ENCODE measurements around the gene NPC1.
"Not testable (repeated sequence)": the region's sequence is repeated elsewhere in the genome, so short reads cannot be mapped to it uniquely, and the experiment has no call there.

The NPC1 gene

DNA sequence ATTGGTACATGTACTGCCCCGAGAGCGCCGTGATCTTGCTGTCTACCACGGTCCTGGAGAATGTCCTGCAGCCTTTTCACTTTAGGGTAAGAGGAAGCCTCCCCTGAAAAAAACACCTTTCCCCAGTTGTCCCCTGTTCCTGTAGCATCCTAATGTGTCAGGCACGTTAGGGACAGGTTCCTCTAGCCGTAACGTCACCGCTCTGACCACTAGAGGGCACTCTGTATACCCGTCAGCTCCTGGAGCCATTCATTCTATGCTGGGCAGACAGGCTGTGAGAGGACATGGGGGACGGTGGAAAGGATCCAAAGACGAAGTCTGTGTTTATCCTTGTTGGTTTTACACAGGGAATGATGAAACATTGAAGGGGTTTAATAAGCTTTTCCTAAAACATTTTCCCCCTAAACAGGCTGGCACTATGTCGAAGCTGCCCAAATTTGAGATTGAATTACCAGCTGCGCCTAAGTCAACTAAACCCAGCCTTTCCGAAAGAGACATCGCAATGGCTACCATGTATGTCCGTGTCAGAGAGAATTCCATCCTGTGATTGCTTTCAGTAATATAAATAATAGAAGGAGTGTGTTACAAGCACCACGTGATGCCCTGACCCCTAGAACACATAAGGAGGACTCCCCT, 70.3 kb downstream of the NPC1 start:
- DNase-seq: peak; percentile 77

DNA sequence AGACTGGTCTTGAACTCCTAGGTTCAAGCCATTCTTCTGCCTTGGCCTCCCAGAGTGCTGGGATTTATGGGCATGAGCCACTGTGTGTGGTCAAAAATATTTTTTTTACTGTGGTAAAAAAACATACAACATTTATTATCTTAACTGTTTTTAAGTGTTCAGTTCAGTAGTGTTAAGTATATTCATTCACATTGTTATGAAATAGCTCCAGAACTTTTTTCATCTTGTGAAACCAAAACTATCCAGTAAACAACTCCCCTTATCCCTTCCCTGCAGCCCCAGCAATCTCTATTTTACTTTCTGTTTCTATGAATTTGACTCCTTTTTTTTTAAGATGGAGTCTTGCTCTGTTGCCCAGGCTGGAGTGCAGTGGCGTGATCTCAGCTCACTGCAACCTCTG, 73.7 kb downstream of the NPC1 start:
- no peak for DNase-seq

DNA sequence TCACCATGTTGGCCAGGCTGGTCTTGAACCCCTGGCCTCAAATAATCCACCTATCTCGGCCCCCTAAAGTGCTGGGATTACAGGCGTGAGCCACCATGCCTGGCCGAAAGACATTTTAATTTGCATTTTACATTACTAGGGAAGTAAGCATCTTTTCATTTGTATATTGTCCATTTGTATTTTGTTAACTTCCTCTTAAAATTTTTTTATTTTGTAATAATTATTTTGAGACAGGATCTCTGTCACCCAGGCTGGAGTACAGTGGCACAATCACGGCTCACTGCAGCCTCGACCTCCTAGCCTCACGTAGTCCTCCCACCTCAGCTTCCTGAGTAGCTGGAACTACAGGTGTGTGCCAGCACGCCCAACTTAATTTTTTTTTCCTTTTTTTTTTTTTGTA, 74.1 kb downstream of the NPC1 start:
- DNase-seq: not testable (repeated sequence)

DNA sequence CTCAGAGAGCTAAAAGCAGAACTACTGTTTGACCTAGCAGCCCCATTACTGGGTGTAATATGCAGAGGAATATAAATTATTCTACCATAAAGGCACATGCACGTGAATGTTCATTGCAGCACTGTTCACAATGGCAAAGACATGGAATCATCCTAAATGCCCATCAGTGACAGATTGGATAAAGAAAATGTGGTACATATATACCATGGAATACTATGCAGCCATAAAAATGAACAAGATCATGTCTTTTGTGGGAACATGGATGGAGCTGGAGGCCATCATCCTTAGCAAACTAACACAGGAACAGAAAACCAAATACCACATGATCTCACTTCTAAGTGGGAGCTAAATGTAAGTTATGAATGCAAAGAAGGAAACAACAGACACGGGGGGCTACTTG, 75.4 kb downstream of the NPC1 start:
- not testable (repeated sequence) for DNase-seq

DNA sequence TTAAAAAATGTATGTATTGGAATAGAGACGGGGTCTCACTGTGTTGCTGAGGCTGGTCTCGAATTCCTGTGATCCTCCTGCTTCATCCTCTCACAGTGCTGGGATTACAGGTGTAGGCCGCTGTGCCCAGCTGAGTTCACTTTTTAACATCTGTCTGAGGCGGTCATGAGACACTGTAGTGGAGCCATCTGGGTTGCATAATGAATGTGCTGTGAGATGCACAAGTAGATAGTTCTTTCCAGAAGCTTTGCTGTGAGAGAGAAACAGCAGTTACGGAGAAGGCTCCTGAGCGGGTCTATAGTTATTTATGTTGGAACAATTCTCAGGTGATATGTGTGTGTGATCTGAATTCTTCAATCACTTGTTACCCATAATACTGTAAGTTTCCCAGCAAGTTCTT, 79.9 kb downstream of the NPC1 start:
- DNase-seq: no peak

DNA sequence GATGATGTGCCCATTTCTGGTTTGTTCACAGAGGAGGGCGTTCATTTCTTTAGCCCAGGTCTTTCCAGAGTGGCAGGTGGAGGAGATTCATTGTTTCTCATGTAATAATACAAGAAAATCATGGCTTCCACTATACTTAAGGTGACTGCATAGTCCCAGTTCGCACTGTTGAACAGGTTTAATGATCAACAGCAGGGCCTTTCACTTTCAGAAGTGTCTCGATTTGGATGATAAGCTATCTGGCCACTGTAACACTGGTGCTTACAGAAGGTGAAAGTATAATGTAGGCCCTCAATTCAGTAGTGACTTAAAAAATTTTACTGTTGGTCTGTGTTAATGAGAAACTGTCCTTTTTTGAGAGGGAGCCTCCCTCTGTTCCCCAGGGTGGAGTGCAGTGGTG, 81.6 kb downstream of the NPC1 start:
- DNase-seq: no peak

DNA sequence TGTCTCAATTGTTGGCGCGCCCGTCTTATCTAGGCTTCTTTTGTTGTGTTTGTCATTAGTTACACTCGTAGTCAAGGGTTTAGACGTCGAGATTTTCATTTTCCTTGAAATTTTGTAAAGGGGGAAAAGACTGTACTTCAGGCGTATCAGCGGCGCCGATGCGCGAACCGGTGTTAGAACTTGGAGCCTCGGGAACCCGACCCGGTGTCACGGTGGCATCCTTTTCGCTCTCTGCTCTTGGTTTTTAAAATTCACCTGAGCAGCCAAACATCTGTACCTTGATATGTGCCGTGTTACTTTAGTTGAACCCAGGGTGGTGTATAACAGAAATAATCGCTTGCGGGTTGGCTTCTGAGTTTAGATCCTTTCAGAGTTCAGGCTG, 82.4 kb downstream of the NPC1 start:
- no peak for DNase-seq

DNA sequence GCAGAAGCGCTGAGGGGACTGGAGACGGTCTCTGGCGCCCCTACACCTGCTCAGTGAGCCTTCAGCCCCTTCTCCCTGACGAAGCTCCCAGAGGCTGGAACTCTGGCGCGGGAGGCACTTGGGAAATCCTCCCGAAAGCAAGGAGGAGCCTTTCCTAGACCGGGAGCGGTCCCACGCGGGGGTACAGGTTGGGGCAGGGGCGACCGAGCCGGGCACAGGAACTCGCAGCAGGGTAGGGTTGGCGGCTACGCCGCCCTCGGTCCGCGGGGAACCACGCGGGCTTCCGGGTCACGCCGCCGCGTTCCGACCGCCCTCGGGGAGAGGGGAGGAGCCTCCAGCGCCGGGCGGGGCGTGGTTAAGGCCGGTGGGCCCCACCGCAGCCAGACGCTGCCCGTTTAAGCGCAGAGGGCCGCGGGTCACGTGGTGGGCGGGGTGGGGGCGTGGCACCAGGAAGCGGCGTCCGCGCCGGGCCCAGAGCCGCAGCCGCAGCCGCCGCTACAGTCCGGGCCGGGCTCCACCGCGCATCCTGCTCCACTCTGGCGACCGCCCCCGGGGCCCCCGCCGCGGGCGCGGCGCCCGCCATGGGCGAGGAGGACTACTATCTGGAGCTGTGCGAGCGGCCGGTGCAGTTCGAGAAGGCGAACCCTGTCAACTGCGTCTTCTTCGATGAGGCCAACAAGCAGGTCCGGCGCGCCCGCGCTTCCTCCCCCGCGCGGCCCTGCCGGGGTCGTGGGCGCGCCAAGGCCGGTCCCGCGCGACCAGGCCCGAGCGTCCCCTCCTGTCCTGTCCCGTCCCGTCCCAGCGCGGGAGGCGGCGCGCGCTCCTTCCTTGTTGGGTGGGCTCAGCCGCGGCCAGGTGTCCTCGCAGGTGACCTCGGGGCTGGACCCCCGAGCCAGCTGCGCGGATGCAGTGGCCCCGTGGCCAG, 83.0 kb downstream of the NPC1 start, which contains the start of gene RMC1:
Gene RMC1, plus strand, starts transcription at position 474 of the 925 bp plus-strand sequence. Its CDS starts 108 bp downstream, at position 582.
- peak; percentile 92 for DNase-seq

DNA sequence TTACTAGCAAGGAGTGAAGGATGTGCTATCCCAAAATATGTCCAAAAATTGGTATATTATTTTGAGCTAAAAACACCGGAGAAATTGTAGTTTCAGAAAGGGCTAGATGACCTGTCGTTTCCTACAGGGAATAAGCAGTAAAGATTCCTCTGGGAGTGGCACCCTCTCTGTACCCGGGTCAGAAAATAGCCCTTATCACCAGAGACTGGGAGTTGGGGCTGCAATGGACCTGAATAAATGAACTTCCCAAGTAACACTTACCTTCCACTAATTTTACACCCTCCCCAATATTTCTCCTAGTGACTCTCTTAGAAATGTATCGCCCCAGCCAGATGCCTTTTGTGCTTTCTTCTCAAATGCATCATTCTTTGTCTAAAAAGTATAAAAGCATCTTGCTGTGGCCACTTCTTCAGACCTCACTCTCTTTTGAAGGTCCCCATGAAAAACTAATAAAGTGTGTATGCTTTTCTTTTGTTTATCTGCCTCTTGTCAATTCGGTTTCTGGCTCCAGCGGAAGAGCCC, 83.7 kb downstream of the NPC1 start:
- DNase-seq: no peak

DNA sequence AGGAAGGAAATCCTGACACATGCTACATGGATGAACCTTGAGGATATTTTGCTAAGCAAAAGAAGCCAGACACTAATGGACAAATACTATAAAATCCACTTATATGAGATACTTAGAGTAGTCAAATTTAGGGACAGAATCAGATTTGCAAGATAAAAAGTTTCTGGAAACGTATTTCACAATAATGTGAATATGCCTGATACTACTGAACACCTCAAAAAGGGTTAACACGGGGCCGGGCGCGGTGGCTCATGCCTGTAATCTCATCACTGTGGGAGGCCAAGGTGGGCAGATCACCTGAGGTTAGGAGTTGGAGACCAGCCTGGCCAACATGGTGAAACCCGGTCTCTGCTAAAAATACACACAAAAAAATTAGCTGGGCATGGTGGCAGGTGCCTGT, 84.7 kb downstream of the NPC1 start:
- DNase-seq: no peak

DNA sequence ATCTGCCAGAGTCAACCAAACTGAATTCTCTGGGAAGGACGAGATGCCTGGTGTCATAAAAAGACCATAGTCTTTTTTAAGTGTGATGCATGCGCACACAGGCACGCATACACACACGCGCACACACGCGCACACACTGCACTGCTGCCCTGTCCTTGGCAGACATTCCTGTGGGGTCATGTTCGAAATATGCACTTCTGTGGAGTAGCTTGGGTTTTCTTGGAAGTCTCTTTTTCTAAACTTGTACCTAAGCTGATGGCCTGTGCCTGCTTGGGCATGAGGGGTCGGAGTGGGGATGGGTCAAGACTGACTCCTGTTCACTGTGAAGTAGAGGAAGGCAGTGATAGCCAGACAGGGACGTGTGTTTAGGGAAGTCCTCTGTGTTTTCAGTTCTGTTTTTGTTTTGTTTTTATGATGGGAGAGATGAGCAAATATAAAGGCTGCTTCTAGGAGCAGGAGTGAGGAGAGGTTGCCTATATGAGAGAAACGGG, 87.0 kb downstream of the NPC1 start:
- peak; percentile 45 for DNase-seq

DNA sequence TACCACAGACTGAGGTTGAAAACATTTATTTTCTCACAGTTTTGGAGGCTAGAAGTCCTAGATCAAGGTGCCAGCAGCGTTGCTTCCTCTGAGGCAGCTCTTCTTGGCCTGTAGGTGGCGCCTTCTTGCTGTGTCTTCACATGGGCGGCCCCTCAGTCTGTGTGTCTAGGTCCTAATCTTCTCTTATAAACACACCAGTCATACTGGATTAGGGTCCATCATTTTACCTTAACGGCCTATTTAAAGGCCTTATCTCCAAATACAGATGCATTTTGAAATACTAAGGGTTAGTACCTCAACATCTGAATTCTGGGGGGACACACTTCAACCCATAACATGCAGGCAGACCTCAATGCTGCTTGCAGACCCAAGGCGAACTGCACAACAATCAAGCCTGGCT, 87.4 kb downstream of the NPC1 start:
- DNase-seq: peak; percentile 75

DNA sequence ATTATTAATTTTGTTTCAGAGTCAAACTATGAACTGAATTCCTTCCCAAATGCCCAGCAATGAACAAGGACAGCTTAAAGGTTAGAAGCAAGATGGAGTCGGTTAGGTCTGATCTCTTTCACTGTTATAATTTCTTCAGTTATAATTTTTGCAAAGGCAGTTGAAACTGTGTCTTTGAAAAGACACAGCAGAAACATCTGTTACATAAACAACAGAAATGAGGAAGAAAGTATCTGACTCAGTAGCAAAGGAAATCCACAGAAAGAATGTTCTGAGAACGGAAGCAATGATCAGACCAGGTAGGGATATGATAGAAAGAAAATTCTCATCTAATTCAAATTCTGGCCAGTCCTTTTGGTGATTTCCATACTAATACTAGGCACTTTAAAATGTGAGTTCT, 88.2 kb downstream of the NPC1 start:
- DNase-seq: no peak

DNA sequence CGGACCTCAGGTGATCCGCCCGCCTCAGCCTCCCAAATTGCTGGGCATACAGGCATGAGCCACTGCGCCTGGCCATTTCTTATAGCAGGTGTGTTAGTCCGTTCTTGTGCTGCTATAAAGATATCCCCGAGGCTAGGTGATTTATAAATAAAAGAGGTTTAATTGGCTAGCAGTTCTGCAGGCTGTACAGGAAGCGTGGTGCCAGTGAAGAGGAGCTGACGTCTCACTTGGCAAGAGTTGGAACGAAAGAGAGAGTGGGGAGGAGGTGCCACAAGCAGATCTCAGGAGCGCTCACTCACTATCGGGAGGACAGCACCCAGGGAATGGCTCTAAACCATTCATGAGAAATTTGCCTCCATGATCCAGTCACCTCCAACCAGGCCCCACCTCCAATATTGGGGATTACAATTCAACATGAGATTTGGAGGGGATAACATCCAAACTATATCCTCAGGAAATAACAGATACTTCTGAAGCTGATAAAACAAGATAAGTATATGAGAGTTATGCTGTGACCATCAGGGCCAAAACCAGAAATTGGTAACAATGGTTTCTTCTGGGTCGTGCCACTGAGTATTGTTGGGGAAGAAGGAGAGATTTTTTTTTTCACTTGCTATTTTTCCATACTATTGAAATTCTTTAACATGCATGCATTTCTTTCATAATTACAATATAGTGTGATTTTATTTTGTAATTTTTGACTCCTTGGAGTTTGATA, 90.4 kb downstream of the NPC1 start:
- no peak for DNase-seq

DNA sequence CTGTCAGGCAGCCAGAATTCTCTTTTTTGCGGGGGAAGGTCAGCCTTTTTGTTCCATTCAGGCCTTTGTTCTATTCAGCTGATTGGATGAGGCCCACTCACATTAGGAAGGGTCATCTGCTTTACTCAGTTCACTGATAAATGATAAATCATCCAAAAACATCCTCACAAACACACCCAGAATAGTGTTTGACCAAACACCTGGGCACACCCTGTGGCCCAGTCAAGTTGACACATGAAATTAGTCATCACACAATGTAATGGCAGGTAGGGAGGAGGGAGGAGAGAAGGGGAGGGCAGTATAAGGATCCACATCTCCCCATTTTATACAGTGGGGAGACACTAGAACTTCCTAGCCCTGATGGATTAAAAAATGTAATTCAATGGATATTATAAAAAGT, 91.3 kb downstream of the NPC1 start:
- no peak for DNase-seq

DNA sequence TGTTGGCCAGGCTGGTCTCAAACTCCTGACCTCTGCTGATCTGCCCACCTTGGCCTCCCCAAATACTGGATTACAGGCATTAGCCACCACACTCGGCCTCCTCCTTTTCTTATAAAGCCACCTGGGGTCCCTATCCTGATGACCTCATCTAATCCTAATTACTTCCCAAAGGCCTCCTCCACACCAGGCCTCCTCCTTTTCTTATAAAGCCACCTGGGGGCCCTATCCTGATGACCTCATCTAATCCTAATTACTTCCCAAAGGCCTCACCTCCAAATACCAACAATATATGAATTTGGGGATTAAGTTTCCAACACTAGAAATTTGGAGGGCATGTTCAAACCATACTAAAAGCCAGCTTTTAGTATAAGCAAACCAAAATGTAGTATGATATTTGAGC, 92.7 kb downstream of the NPC1 start:
- DNase-seq: no peak

DNA sequence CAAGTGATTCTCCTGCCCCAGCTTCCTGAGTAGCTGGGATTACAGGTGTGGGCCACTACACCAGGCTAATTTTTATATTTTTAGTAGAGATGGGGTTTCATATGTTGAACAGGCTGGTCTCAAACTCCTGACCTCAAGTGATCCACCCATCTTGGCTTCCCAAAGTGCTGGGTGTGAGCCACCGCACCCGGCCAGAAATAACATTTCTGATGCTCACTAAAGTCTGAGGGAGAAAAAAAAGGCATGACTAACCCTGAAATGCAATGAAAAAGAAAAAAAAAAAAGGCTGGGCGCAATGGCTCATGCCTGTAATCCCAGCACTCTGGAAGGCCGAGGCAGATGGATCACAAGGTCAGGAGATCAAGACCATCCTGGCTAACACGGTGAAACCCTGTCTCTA, 96.7 kb downstream of the NPC1 start:
- DNase-seq: not testable (repeated sequence)

DNA sequence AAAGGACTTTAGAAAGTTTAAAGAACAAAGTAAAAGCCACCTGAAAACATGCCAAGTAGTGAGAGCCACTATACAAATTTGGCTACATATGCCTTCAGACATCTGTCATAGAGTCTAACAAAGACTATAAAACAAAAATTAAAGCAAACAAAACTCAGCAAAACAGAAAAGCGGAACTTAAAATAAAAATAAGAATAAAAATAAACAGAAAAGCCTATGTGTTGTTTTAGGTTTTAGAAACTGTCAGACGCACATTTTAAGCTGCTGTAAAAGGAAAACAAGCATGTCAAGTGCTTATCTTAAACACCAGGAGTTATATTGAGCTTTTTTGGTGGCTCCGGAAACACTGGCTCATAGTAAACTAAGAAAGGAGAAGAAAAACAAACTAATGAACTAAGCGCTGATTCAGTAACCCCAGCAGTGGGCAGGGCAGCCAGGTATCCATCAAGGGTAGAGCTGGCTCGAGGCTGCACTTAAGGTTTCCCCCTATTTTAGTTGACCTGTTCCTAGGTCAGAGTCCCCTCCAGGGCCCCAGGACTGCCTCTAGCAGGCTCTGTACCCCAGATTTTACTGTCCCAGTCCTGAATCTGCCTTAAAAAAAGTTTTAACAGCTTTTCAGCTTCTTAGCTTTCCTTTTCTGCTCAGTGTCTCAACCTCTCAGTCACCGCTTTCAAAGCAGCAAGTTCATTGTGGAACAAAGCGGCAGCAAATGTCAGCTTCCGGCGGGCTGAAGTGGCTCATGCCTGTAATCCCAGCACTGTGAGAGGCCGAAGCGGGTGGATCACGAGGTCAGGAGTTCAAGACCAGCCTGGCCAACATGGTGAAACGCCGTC, 98.4 kb downstream of the NPC1 start:
- DNase-seq: no peak

DNA sequence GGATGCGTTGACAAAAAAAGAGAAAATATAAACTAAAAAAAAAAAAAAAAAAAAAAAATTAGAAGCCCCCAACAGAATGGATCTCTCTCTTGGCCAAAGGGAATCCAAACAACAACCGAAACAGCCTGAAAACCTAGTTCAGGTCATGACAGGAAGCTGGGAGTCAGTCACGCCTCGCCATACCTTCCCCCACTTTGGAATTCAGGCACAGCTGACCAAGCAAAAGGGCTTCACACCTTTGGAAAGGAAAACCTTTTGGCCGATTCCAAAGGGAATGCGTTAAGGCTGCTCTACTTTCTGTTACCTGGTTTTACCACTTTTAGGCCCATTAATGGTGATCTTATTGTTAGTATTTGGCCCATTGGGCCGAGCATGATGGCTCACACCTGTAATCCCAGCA, 100.9 kb downstream of the NPC1 start:
- DNase-seq: no peak

DNA sequence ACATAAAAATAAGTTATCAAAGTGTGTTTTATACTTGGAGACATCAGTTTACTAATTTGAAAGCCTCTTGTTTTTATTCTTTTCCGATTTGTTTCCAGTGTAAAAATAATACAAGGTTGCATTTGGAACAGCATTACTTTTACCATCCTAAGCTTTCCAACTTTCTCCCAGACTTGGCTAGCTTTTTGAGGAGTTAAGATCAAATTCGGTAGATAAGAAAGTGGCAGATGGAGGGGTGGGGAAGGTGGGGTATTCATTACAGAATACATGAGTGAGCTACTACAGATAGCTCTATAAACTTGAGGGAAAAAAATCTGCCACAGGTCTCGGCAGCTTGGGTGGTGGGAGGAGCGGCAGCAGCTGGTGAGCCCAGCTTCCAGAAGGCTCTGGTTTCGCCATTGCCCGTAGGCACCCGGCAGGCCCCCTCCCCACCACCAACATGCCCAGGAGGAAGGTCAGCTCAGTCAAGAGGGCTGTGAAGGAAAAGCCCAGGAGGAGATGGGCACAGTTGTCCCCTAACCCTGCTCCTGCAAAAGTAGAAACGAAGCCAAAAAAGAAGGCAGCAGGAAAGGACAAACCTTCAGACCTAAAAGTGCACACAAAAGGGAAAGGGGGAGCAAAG, 101.6 kb downstream of the NPC1 start:
- no peak for DNase-seq

Data from EL (cell line).